Lower leg skin (tissue), 3 donors: ENCODE measurements around the gene RNPS1.

Experiments used
- CTCF ChIP-seq, 3 donors: fragments of 450-650 bp; IDR thresholded peaks; one replicate each; pipeline ENCODE4 v1.5.1; 2016; ENCODE audit warnings: antibody characterized with exemption in 3 of 3, mild to moderate bottlenecking in 3 of 3, moderate library complexity in 2 of 3
- POLR2A ChIP-seq, 2 donors: fragments of 450-650 bp; IDR thresholded peaks; one replicate each; pipeline ENCODE4 v1.6.1; 2016 to 2017; ENCODE audit warnings: antibody characterized with exemption in 2 of 2, mild to moderate bottlenecking in 1 of 2, moderate library complexity in 1 of 2

GRCh38 chr16:2206780-2207433 lies 61.0 kb downstream of the RNPS1 start:
- TF ChIP-seq CTCF (IDR thresholded peaks at IDR 0.05) (no peak), POLR2A (IDR thresholded peaks at IDR 0.05) (no peak)
